GM18520 (cell line): Measurements from ENCODE around the gene OR2S2.

ENCODE experiments used
- ATAC-seq: cut with Tn5 transposase; IDR thresholded peaks from one replicate; pipeline ENCODE4 v1.9.1; 2021; ENCODE audit not compliant: unreplicated experiment

Gene OR2S2

DNA sequence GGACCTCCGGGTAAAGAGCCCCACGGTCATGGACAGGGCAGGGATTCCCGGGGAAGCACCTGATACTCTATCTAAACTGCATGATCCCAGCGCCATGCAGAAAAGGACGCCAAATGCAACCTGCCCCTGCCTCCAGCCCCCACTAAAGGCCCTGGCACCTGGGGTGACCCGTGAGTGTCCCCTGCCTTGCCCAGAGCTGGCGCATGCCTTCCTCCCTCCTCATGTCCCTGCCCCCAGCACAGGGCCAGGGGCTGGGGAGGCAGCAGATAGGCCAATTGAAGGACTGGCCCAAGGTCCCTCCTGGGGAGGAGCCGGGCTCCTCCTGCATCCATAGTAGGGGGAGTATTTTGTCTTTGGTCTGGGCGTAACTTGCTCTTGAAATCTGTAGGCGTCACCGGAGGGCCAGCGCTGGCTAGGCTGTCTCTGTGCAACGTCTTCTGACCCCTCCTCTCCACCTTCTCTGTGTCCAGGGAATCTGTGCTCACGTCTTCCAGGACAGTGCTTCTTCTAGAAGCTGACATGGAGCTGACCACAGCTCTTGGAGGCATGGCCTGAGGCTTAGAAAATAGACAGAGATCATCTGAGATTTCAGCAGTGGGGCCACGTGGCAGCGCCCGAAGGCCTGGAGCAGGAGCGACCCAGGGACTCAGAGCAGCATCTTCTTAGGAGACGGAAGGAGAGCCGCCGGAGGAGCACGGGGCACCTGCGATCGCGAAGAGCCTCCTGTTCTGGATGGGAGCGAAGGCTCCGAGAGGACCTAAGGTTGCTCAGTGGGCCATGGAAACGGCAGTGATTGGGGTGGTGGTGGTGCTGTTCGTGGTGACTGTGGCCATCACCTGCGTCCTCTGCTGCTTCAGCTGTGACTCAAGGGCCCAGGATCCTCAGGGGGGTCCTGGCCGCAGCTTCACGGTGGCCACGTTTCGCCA lies 48.0 kb downstream of the OR2S2 start:
- no peak for ATAC-seq

DNA sequence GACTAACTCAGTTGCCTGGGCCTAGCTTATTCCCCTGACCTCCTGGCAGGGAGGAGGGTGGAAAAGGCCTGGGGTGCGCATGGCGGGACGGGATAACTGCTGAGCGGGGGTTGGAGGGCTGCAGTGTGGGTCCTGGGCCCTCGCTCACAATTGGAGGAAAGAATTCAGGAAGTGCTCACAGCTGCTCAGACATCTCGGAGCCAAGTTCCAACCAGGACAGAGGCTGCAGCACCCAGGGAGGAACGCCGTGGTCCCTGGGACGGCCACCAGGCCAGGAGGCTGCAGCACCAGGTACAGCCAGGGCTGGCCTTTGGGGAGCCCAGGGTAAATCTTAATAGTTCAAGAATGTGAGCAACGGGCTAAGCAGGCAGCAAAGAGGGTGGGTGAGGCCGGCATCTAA lies 48.7 kb downstream of the OR2S2 start, which contains the start of gene SPAAR:
SPAAR (plus strand) TSS at position 217 of the 400 bp plus-strand sequence. CDS start 974 bp downstream, outside the sequence.
- no peak for ATAC-seq

DNA sequence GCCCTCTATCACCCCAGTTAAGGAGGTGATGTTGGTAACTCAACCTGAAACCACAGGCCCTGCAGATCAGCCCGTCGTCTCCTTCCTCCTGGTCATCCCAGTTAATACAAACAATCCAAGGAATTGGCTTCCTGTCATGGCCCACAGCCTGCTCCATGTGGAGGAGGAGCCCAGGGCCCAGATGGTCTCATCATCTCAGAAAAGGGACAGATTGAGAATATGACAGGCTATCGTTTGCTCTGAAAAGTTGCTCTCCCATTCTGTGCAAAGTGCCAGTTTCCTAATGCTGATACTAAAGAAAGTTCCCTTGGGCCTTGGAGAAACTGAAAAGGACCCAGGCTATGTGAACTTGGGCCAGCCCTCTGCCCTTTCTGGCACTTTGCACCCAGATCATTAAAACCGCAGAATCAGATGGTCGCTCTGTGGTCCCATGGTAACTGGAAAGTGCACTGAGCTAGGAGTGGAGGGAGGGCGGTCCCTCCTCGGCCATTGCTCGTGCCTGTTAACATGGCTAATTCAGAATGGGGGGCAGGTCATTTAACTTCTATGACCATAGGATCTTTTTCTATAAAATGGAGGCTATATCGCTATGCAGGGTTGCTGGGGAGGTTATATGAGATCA lies 49.3 kb downstream of the OR2S2 start:
- ATAC-seq = no peak

DNA sequence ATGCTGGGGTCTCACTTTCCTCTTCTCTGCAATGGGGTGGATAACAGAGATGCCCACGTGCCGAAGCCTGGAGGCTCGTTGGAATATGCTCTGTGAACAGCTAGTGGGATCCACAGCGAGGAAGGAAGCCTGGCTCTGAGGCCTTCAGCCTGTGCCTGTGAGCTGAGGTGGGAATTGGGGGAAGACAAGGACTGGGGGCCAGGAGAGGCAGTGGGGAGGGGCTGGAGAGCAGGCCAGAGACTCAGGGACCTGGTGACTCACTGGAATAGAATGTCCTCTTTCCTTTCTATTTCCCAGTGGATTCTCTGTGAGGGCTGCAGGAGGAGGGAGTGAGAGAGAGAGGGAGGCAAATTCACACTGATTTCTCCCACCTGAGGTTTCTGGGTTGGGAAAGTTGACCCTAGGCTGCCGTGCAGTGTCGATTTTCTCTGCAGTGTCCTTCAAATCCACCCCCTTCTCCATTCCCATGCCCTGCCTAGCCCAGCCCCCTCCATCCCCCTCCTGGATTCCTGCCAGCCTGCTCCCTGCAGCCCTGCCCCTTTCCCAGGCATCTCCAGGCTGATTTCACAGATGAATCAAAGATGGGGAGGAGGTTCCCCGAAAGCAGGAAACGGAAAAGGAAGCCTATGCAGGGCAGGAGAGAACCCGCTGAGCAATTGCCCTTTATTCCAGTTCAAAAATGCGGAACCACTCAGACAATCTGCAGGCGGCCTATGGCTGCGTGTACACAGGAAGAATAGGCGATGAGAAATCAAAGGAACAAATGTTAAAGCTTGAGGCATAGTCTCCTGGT lies 50.0 kb downstream of the OR2S2 start:
- ATAC-seq = no peak
